GM12892 (cell line): ENCODE data around the gene SV2A. TPM values are rescaled to one million over a fixed set of nuclear protein-coding genes. Genes with fewer than 3 reads are reported as not detected.
"Not testable (repeated sequence)": the region's sequence is repeated elsewhere in the genome, so short reads cannot be mapped to it uniquely, and the experiment has no call there.

ENCODE experiments used
- DNase-seq: peaks from one replicate; pipeline ENCODE4 v3.0.0; 2011; ENCODE audit not compliant: insufficient read length
- FAIRE-seq: peaks from 2 replicates; lab custom pipeline; 2011; peaks lifted over from hg19 to GRCh38; lab: Jason Lieb, UNC
- POLR2A ChIP-seq: IDR thresholded peaks from 2 replicates; pipeline ENCODE4 v1.6.1; 2011; ENCODE audit warnings: low read depth, low read length, control low read depth
- POLR2AphosphoS5 ChIP-seq: IDR thresholded peaks from 2 replicates; pipeline ENCODE4 v1.6.1; 2011; ENCODE audit warnings: low read depth, low read length, control low read depth
- TAF1 ChIP-seq: IDR thresholded peaks from 2 replicates; pipeline ENCODE4 v1.6.1; 2011; ENCODE audit warnings: low read depth, mild to moderate bottlenecking, control low read depth, low read length, borderline replicate concordance
- polyA plus RNA-seq: library from polyadenylated mRNA; unstranded; fragments of >200 nt; gene quantifications from one replicate; pipeline ENCODE4 v1.2.1, GENCODE V29; 2012; ENCODE audit warnings: missing spikeins, inconsistent platforms; ENCODE audit not compliant: missing spikeins

The SV2A gene, protein sequence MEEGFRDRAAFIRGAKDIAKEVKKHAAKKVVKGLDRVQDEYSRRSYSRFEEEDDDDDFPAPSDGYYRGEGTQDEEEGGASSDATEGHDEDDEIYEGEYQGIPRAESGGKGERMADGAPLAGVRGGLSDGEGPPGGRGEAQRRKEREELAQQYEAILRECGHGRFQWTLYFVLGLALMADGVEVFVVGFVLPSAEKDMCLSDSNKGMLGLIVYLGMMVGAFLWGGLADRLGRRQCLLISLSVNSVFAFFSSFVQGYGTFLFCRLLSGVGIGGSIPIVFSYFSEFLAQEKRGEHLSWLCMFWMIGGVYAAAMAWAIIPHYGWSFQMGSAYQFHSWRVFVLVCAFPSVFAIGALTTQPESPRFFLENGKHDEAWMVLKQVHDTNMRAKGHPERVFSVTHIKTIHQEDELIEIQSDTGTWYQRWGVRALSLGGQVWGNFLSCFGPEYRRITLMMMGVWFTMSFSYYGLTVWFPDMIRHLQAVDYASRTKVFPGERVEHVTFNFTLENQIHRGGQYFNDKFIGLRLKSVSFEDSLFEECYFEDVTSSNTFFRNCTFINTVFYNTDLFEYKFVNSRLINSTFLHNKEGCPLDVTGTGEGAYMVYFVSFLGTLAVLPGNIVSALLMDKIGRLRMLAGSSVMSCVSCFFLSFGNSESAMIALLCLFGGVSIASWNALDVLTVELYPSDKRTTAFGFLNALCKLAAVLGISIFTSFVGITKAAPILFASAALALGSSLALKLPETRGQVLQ
- polyA plus RNA-seq, result 1.7 TPM

DNA sequence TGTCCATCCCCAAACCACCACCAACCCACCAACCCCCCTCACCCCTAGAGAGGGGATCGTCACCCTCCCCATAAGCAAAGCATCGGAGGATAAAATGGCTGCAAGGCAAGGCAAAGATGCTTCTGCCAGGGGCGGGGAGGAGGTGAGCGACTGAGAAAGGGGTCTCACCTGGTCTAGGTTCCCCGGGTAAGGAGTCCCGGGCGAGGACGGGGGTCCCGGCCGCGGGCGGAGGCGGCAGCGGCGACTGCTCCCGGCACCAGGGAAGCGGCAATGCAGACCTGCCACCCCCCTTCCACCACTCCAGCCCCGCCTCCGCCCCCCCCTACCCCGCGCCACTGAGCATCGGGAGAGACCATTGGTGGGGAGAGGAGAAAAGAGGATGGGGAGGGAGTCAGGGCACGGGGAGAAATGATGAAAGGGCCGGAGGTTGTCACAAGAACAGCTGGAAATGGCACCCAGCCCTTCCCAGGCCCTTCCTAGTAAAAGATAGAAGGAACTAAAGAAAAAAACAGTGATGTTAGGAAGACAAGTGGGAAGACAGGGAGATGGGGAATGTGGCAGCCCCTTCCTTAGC lies at the start of gene SV2A:
Gene SV2A (minus strand): TSS at position 274 of the 574 bp plus-strand sequence. CDS start 4,004 bp downstream, outside the sequence.
- TF ChIP-seq TAF1, result no peak
- no peak for TF ChIP-seq POLR2A
- no peak for TF ChIP-seq POLR2AphosphoS5
- no peak for DNase-seq
- no peak for FAIRE-seq

DNA sequence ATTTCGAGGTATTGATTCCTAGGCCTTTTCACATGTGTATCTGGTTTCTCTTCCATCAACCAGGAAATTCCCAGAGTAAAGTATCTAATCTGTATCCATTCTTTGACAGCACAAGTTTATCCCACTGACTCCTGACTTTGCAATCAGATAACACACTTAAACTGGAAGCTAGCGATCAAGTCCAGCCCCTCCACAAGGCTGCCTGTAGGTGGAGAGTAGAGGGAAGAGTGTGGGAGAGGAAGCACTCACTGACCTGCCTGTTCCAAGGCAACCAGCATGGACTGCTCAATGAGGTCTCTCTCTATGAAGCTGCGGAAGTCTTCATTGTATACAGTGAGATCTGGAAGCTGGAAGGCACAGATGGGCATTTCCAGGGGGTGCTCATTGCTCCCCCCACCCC lies 49.4 kb upstream of the SV2A start:
- no peak for DNase-seq
- TF ChIP-seq TAF1 (no peak), POLR2A (no peak), POLR2AphosphoS5 (no peak)
- no peak for FAIRE-seq

DNA sequence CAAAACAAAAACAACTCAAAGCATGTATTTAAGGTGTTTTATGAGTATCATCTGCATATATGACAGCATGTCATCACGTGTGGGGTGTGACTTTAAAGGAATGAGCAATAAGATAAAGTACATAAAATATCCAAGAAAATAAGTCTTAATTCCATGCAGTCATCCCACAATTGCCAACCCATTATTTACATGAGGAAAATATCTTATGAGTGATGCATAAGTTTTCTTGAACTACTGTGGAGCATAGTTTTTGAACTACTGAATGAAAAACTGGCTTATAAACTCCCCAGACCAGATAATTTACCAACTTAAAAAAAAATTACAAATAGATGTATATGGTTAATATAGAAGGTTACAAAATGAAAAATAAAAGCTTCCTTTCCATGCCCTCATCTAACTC lies 48.8 kb upstream of the SV2A start:
- FAIRE-seq, result no peak
- DNase-seq, result no peak
- TF ChIP-seq TAF1, result no peak
- no peak for TF ChIP-seq POLR2A
- no peak for TF ChIP-seq POLR2AphosphoS5

DNA sequence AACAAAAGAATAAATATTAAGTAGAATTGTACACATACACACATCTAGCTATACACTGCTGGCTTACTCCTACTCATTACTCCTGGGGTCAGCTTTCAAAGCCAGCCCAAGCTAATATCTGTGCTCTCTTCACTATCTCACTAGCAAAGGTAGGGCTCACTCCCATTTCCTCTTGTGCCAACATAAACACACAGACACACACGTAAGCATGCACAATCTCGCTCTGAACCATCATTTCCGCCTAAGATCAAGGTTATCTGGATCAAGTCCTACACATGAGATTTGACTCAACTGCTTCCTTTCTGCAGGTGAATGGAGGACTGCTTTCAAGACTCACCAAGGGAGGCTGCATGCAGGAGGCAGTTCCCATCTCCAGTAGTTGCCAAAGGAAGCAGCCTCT lies 47.8 kb upstream of the SV2A start:
- TF ChIP-seq POLR2AphosphoS5 (no peak), POLR2A (no peak), TAF1 (no peak)
- DNase-seq (no peak), FAIRE-seq (no peak)

DNA sequence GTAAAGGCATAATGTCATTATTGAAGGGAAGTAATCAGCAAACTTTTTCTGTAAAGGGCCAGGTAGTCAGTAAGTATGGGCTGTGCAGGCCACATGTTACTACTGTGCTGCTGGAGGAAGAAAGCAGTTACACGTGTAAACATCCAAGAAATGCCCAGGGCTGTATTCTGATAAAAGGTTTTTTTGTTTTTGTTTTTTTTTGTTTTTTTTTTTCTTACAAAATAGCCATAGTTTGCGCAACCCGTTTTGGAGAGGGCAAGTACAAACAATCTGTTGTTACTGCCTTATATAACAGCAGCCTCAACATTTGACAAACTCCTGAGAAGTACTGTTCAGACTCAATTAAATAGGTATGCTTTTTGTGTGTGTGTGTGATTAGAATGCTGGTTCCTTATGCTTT lies 45.7 kb upstream of the SV2A start:
- TF ChIP-seq POLR2A (no peak), TAF1 (no peak), POLR2AphosphoS5 (no peak)
- FAIRE-seq (no peak), DNase-seq (no peak)

DNA sequence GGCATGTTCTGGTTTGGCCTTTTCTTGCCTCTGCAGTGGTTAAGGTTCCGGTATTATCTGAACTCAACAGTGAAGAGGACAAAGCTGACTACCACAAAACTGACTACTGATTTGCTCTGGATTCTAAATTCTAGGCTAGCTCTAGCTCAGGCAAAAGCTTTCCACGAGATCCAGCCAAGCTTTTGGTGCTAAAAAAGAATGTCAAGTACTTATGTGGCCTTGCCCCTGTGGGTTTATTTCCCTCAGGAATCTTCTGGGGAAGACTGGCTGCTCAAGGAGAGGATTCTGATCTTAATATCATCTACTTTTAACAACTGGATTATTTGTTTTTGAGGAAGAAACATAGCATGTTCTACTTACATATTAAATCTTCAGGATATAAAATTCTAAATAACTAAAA lies 45.1 kb upstream of the SV2A start:
- DNase-seq (no peak), FAIRE-seq (no peak)
- TF ChIP-seq TAF1, result no peak
- no peak for TF ChIP-seq POLR2A

DNA sequence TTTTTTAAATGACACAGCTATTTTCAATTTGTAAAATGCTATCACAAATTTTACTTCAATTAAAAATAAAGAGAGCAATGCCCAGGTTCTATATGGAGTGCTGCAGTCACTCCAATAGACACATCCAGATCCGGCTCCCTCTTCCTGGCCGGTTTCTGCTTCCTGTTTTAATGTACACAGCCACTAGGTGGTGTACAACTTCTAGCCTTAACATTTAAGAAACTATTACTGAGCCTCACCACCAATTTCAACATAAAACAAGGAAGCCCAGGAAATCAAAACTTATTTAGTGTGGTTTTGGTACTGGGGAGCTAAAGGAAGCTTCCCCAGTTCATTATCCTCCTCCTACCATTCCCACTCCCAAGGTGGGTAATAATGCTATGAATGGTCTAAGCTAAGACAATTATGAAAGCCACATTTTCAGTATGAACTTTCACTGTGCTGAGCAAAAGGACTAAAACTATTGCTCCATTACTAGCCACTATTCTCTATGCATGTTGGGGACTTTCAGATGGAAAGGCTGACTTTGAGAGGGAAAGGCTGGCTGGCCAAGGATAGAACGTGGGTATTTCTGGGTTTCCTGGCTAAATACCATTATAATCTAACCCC lies 44.5 kb upstream of the SV2A start:
- DNase-seq (no peak), FAIRE-seq (peak; percentile 62)
- TF ChIP-seq POLR2A (no peak), TAF1 (no peak), POLR2AphosphoS5 (no peak)

DNA sequence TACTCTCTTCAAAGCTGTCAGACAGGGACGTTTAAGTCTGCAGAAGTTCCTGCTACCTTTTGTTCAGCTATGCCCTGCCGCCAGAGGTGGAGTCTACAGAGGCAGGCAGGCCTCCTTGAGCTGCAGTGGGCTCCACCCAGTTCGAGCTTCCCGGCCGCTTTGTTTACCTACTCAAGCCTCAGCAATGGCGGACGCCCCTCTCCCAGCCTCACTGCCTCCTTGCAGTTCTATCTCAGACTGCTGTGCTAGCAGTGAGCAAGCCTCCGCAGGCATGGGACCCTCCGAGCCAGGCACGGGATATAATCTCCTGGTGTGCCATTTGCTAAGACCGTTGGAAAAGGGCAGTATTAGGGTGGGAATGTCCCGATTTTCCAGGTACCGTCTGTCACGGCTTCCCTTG lies 39.9 kb upstream of the SV2A start:
- not testable (repeated sequence) for FAIRE-seq, DNase-seq

DNA sequence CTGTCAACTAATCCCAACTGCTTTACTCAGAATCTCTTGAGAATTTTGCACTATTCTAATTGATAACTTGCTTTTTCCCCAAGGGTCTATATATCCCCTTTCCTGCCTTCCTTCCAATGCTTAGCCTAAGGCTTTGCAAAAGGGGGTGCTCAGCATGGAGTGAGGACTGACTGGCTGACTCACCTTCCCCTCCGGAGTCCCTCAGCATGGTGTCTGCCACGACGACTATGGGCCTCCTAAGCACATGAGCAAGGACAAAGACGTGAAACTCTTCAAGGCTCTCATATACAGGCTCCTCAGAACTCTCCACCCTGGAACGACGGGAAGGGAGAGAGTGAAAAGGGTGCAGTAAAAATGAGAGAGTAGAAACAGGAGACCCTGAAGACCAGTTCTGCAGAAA lies 32.3 kb upstream of the SV2A start:
- DNase-seq, result no peak
- FAIRE-seq, result no peak
- TF ChIP-seq POLR2A, result no peak
- TF ChIP-seq POLR2AphosphoS5, result no peak
- TF ChIP-seq TAF1, result no peak

DNA sequence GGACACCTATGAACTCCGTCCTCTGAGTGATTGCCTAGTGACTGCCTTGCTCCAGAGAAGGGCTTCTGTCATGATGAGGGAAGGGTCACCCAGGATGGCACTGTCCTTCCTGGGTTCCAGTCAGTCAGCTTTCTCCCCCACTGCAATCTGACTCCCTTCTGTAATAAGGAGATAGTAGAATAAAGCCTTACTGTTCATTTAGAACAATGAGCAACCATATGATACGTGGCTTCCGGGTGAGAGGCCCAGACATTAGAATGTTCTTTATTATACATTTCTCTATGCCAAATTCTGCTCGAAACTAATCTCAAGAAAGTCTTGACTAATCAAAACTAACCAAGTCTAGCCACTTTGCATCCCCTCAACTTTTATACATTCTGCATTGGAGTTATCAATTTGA lies 27.6 kb upstream of the SV2A start:
- FAIRE-seq, result no peak
- no peak for TF ChIP-seq POLR2AphosphoS5
- TF ChIP-seq TAF1, result no peak
- no peak for TF ChIP-seq POLR2A
- no peak for DNase-seq

DNA sequence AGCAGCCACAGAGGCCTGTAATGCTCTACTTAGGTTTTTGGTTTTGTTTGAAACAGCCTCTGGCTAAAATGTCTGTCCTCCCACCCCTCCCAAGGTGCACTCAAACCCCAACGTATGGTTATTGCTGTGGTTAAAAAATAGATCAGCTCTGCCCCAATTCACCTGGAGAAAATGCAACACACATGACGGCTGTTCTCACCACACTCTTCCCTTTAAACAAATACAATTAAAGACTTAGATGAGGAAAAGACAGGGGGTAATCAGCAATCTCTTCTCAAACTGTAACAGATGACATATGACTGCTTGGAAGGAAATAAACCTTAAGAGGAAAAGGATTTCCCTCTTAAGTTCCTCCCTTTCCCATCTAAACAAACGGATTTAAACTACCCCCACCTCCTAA lies 25.2 kb upstream of the SV2A start:
- no peak for TF ChIP-seq TAF1
- TF ChIP-seq POLR2A, result no peak
- TF ChIP-seq POLR2AphosphoS5, result no peak
- DNase-seq, result no peak
- FAIRE-seq, result no peak

DNA sequence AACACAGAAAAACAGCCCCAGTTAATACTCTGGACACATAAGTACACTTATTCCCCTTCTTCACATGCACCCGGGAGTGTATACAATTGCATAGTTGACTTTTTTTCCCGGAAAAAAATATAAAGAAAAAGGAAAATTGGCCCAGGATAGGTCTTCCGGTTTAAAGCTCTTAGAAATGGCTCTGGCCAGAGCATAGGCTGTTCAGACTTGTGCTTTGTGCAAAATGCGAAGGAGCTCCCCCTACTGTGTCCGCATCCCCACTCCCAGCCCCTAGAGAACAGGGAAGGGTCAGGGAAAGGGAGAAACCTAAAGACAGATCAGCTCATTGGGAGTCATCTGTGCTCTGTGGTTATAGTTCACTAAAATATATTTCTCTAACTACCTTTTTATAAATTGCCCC lies 24.6 kb upstream of the SV2A start:
- FAIRE-seq, result no peak
- TF ChIP-seq POLR2AphosphoS5 (no peak), TAF1 (no peak), POLR2A (no peak)
- DNase-seq, result no peak

DNA sequence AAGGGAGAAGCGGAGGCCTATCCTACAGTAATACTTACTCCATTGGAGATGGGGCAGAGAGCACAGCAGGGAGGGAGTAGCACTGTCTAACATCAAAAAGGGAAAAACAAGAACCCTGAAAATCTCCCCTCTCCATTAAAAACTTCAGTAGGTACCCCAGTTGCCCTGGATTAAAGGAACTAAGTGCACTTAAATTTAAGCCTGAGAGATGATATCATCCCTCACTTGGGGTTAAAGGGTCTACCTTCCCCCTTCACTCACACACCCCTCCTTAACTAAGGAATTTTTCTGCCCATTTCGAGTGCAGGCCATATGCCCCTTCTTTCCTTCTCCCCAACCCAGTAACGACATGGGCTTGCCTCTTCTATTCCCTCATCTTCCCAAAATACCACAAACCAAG lies 22.8 kb upstream of the SV2A start:
- no peak for FAIRE-seq
- TF ChIP-seq POLR2AphosphoS5 (no peak), POLR2A (no peak), TAF1 (no peak)
- DNase-seq, result no peak

DNA sequence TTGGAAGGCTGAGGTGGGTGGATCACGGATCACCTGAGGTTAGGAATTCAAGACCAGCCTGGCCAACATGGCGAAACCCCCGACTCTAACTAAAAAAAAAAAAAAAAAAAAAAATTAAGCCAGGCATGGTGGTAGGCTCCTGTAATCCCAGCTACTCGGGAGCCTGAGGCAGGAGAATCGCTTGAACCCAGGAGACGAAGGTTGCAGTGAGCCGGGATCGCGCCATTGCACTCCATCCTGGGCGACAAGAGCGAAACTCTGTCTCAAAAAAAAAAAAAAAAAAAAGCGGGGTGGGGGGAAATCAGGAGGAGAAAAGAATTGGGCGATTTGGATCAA lies 21.0 kb upstream of the SV2A start:
- not testable (repeated sequence) for FAIRE-seq, DNase-seq
